Measurements from ENCODE around the gene EGFR.

Gene EGFR

GRCh38 chr7:55085511-55086412, 66.9 kb downstream of the EGFR start:
- DNase-seq: no peak

- no peak for DNase-seq
These were observed 67.8 kb downstream of the EGFR start for GRCh38 chr7:55086413-55087201.

GRCh38 chr7:55087521-55087961, 68.7 kb downstream of the EGFR start:
- DNase-seq: no peak

- DNase-seq: no peak
These were observed 69.3 kb downstream of the EGFR start for GRCh38 chr7:55088107-55088506.

GRCh38 chr7:55088620-55089019, 69.8 kb downstream of the EGFR start:
- no peak for DNase-seq

- DNase-seq: no peak
These were observed 73.6 kb downstream of the EGFR start for GRCh38 chr7:55092186-55092974.

GRCh38 chr7:55092975-55093373, 74.2 kb downstream of the EGFR start:
- DNase-seq: no peak

GRCh38 chr7:55093674-55094073, 74.9 kb downstream of the EGFR start:
- DNase-seq: no peak

GRCh38 chr7:55094092-55094690, 75.4 kb downstream of the EGFR start:
- DNase-seq: no peak

- no peak for DNase-seq
These were observed 76.9 kb downstream of the EGFR start for GRCh38 chr7:55095672-55096071.

- DNase-seq: no peak
These were observed 77.5 kb downstream of the EGFR start for GRCh38 chr7:55096323-55096722.

GRCh38 chr7:55097100-55097499, 78.3 kb downstream of the EGFR start:
- no peak for DNase-seq

- peak; percentile 44 for DNase-seq
These were observed 80.4 kb downstream of the EGFR start for GRCh38 chr7:55099066-55099820.

- peak; percentile 83 for DNase-seq
These were observed 81.2 kb downstream of the EGFR start for GRCh38 chr7:55099821-55100543.

GRCh38 chr7:55100544-55101327, 81.9 kb downstream of the EGFR start:
- no peak for DNase-seq

GRCh38 chr7:55101359-55101758, 82.5 kb downstream of the EGFR start:
- no peak for DNase-seq

GRCh38 chr7:55104123-55104522, 85.3 kb downstream of the EGFR start:
- no peak for DNase-seq

GRCh38 chr7:55104712-55105433, 86.1 kb downstream of the EGFR start:
- DNase-seq: no peak

GRCh38 chr7:55105952-55106351, 87.1 kb downstream of the EGFR start:
- no peak for DNase-seq

- DNase-seq: no peak
These were observed 89.1 kb downstream of the EGFR start for GRCh38 chr7:55107946-55108345.
